RWPE1 (cell line): ENCODE results near the gene NFATC1.

ENCODE experiments used
- CTCF ChIA-PET: fragments of 350-600 bp; sonication (Branson Sonifier 250); formaldehyde crosslinking; extraction: SDS; loops from one replicate; lab custom pipeline; 2021; lab: Yijun Ruan, JAX
- POLR2A ChIA-PET: fragments of 400-600 bp; formaldehyde crosslinking; extraction: SDS; loops from one replicate; lab custom pipeline; 2020; ENCODE audit warnings: antibody characterized with exemption; ENCODE audit not compliant: low non-redundant PET; lab: Yijun Ruan, JAX
- DNase-seq: peaks from one replicate; pipeline ENCODE4 v3.0.0; 2012; ENCODE audit warnings: low spot score
- H3K27ac ChIP-seq: fragments of 450-650 bp; 2 replicates; pipeline ENCODE4 v1.5.1; 2017
- CTCF ChIP-seq: fragments of 450-650 bp; conservative IDR thresholded peaks from 2 replicates; pipeline ENCODE4 v1.5.1; 2017; ENCODE audit warnings: low read depth, mild to moderate bottlenecking

NFATC1 gene

GRCh38 chr18:79528316-79528695 is 132.6 kb downstream of the NFATC1 start:
- ChIA-PET POLR2A (interaction anchor here (0.6 kb wide), 1 partner anchor 135 kb away, joined by 3 read pairs; no protein-coding TSS in a partner anchor), CTCF (interaction anchor here (0.8 kb wide), 1 partner anchor 132 kb away, joined by 3 read pairs; no protein-coding TSS in a partner anchor)
- no peak for TF ChIP-seq CTCF
- no peak for DNase-seq
- no peak overlapping the region for H3K27ac ChIP-seq

GRCh38 chr18:79528846-79529245 is 133.1 kb downstream of the NFATC1 start:
- no peak overlapping the region for H3K27ac ChIP-seq
- ChIA-PET POLR2A (interaction anchor here (0.6 kb wide), 1 partner anchor 135 kb away, joined by 3 read pairs; no protein-coding TSS in a partner anchor), CTCF (interaction anchor here (0.6 to 0.9 kb wide), 4 partner anchors 125 to 328 kb away, joined by 3 read pairs; no protein-coding TSS in a partner anchor)

GRCh38 chr18:79529296-79529695 is 133.6 kb downstream of the NFATC1 start:
- TF ChIP-seq CTCF, result no peak
- H3K27ac ChIP-seq, result no peak overlapping the region
- POLR2A ChIA-PET, result no interaction called here
- CTCF ChIA-PET, result interaction anchor here (0.6 to 0.9 kb wide), 4 partner anchors 126 to 329 kb away, joined by 3 read pairs; no protein-coding TSS in a partner anchor
- DNase-seq, result no peak

More at GRCh38 chr18:79528846-79529245, 133.1 kb downstream of the NFATC1 start:
- peak; percentile 96 for TF ChIP-seq CTCF
- peak; percentile 76 for DNase-seq

GRCh38 chr18:79529991-79530390 is 134.3 kb downstream of the NFATC1 start:
- no peak for DNase-seq
- ChIA-PET CTCF (interaction anchor here (0.8 to 0.9 kb wide), 3 partner anchors 150 to 153 kb away, joined by 3 read pairs; no protein-coding TSS in a partner anchor), POLR2A (no interaction called here)
- no peak for TF ChIP-seq CTCF
- H3K27ac ChIP-seq, result no peak overlapping the region

GRCh38 chr18:79530821-79531220 is 135.1 kb downstream of the NFATC1 start:
- ChIA-PET POLR2A (no interaction called here), CTCF (interaction anchor here (0.8 kb wide), 1 partner anchor 154 kb away, joined by 3 read pairs; no protein-coding TSS in a partner anchor)
- H3K27ac ChIP-seq, result no peak overlapping the region
- DNase-seq, result no peak
- no peak for TF ChIP-seq CTCF

GRCh38 chr18:79531386-79531785 is 135.7 kb downstream of the NFATC1 start:
- no peak overlapping the region for H3K27ac ChIP-seq
- TF ChIP-seq CTCF, result no peak
- POLR2A ChIA-PET, result no interaction called here
- CTCF ChIA-PET, result no interaction called here
- DNase-seq, result no peak
